ENCODE data around the gene HOATZ.

The HOATZ gene

DNA sequence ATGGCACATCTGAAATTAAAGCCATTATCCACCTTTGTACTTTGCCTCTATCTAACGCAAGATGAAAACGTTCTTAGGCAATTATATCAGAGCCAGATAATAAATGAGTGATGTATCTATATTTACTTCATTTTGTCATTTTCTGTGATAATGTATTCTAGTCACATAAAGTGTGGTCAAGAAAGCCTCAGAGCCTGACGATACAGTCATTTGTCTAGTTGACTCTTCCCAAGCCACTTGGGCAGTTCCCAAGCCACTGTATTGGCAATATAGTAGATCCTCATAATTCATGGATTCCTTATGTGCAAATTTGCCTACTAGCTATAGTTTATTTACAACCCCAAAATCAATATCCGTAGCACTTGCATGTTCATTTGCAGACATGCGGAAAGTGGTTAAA, 7.8 kb downstream of the HOATZ start:
- no peak for DNase-seq (ENCODE audit: low read depth, low spot score)

GRCh38 chr11:111523343-111523742, 8.8 kb downstream of the HOATZ start:
- DNase-seq (ENCODE audit: low read depth, low spot score): no peak

- no peak for DNase-seq (ENCODE audit: low read depth, low spot score)
These were observed 9.5 kb downstream of the HOATZ start for GRCh38 chr11:111524056-111524455.

DNA sequence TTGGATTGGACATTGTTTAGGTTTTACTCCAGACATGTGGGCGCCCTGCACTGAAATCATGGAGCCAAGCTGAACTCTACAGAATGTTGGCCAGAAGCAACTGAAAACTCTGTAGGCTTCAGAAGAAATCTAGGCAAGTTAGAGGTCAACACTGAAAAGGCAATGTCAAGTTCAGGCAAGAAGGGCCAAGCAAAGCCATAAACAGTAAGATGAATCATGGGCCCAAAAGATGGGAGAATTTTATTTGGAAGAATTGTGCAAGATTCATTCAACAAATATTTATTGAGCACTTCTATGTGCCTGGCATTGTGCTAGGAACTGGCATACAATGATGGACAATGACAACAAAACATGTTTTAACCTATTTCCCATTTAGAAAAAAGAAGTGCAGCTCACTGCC, 10.9 kb downstream of the HOATZ start:
- no peak for DNase-seq (ENCODE audit: low read depth, low spot score)

DNA sequence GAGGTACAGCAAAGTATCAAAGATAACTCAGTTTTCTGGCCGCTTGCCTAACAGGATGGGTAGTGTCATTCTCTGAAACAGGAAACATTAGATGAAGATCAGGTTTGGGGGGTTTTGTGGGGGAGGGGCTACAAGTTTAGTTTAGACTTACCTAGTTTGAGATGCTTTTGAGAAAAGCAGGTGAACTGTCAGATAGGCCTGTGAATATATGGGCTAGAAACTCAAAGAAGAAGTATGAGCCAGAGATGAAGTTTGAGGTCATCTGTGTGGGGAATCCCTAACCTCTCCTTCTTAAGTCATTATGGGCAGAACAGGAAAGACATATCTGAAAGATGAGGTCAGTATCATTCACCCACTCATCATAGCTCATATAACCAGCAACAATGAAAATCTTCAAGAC, 11.9 kb downstream of the HOATZ start:
- DNase-seq (ENCODE audit: low read depth, low spot score): no peak

GRCh38 chr11:111527279-111527678, 12.7 kb downstream of the HOATZ start:
- no peak for DNase-seq (ENCODE audit: low read depth, low spot score)

- no peak for DNase-seq (ENCODE audit: low read depth, low spot score)
These were observed 14.0 kb downstream of the HOATZ start for GRCh38 chr11:111528557-111528956.

DNA sequence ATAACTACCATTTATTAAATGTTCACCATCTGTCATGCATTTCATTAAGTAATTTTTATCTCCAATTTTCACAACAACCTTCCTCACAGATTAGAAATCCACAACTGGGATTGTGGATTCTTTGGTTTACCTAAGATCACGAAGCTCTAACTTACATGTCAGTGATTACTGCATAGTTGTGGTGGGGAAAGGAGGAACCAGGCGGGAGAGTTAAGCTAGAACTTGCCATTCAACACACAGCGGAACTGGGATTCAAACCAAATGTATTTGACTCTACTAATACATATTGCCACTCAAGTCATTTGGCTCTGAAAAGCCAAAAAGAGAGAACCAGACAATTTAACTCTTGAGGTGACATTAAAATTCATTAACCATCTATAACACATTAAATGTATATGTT, 15.5 kb downstream of the HOATZ start:
- no peak for DNase-seq (ENCODE audit: low read depth, low spot score)

DNA sequence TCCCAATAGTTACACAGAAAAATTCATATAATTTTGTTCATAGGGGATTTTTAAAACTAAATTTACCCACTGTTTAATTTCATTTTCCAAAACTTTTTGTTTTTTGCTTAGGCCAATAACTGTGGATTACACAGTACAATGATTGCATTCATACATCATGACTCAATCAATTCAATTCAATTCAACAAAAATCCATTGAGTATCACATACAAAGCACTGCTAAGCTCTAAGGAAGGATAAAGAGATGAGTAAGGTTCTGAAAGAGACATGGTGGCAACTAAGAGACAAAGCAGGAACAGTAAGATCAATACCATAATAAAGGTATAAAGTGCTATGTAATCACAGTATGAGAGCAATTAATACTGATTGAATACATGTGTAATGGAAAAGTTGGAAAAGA, 16.6 kb downstream of the HOATZ start:
- DNase-seq (ENCODE audit: low read depth, low spot score): no peak

DNA sequence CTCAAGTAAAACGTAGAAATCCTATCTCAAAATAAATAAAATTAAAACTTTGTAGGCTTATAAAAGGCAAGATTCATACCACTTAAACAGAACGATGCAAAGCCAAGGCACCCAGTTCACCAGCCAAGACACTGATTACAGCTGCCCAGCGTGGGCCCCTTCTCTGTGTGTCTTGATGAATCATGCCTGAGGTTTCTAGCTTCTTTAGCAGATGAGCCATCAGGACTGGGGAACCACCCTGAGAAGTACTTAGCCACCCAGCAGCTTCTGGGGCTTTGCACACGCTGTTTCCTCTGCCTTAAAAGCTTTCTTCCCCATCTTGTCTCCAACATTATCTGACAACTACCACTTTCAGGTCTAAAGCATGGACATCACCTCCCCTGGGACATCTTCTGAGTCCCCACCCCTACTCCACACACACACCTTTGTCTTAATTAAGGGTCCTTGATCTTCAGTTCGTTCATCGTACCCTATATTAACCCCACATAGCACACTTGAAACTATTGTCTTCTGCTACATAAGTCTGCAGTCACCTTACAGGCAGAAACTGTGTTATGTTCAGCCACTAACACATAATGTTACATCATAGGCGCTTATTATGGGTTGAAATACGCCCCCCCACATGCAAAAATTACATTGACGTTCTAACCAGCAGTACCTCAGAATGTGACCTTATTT, 17.2 kb downstream of the HOATZ start:
- DNase-seq (ENCODE audit: low read depth, low spot score): peak; percentile 56

- DNase-seq (ENCODE audit: low read depth, low spot score): no peak
These were observed 17.8 kb downstream of the HOATZ start for GRCh38 chr11:111532365-111532709.

DNA sequence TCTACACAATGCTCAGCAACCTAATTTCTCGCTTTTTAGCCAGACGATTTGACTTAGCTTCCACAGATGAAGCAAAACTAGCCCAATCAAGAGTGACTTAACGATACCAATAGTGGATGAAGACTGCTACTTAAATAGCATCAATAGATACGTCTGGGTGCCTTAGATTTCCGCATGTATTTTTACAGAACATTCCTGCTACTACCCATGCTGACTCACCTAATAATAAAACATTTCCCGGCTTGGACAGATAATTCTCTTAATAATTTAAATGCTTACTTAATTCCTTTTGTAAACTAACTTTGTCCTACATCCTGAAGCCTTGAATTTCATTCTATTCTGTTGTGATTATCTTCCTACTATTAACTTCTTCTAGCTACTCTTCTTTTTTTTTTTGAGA, 20.7 kb downstream of the HOATZ start:
- no peak for DNase-seq (ENCODE audit: low read depth, low spot score)

- DNase-seq (ENCODE audit: low read depth, low spot score): no peak
These were observed 22.8 kb downstream of the HOATZ start for GRCh38 chr11:111537336-111537860.

GRCh38 chr11:111538407-111539114, 24.0 kb downstream of the HOATZ start:
- DNase-seq (ENCODE audit: low read depth, low spot score): no peak

DNA sequence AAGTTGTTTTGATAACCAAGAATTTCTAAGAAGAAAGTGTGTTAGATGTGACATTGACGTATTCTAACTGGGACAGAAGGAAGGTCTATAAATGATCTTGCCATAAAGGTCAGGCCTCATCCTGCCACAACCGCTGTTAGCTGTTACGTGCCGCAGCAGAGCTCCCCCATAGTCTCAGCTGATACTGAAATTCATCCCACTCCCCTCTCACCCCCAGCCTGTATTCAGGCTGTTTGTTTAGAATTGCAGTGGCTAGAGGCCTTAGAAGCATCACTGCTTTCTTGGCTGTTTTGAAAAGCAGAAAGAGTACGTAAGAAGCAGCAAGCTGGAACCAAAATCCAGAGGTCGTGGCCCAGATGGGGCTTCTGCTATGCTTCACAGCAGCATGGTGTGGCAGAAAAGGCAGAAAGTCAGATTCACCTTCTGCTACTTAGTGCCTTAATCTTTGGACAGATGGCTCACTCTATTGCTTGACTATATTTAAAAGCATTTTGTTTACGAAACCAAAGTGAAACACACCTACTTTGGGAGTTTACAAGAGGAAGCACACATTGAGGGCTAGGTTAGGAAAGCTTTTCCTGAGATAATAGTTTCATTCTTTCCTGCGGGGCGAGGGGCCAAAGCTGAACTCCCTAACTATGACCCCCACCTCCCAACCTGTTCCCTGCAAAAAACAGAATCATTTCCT, 25.0 kb downstream of the HOATZ start:
- no peak for DNase-seq (ENCODE audit: low read depth, low spot score)

- no peak for DNase-seq (ENCODE audit: low read depth, low spot score)
These were observed 25.7 kb downstream of the HOATZ start, which contains the start of gene LAYN for GRCh38 chr11:111540114-111540936. TSS of gene LAYN (plus strand) at chr11:111540720. CDS start at chr11:111540844, 124 bp downstream.

GRCh38 chr11:111540937-111541253, 26.3 kb downstream of the HOATZ start:
- DNase-seq (ENCODE audit: low read depth, low spot score): no peak

- DNase-seq (ENCODE audit: low read depth, low spot score): no peak
These were observed 26.9 kb downstream of the HOATZ start for GRCh38 chr11:111541254-111542061.

- no peak for DNase-seq (ENCODE audit: low read depth, low spot score)
These were observed 28.2 kb downstream of the HOATZ start for GRCh38 chr11:111542606-111543275.

DNA sequence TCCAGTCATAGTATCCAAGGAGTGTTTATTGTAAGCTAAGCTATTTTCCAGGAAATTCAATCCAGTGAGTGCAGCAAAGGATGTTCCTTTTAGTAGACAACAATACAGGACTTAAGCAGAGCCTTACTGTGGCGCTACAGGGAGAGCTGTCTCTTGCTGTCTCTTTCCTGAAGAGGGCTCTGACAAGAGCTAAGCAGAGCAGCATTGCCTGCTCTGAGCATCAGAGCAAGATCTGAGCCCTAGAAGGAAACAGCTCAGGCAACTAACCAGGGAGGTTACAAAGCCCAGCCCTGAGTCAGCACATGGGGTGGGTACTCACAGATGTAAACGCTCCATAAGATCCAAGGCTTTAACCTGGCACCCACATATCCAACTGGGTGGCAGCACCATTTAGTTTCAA, 33.9 kb downstream of the HOATZ start:
- no peak for DNase-seq (ENCODE audit: low read depth, low spot score)

Data from smooth muscle cell of the brain vasculature (primary cell).